GM18502 (cell line): ENCODE data around the gene CYP19A1.

Source experiments
- ATAC-seq: cut with Tn5 transposase; IDR thresholded peaks from one replicate; pipeline ENCODE4 v1.9.1; 2021; ENCODE audit warnings: mild to moderate bottlenecking; ENCODE audit not compliant: unreplicated experiment, poor library complexity

The CYP19A1 gene

DNA sequence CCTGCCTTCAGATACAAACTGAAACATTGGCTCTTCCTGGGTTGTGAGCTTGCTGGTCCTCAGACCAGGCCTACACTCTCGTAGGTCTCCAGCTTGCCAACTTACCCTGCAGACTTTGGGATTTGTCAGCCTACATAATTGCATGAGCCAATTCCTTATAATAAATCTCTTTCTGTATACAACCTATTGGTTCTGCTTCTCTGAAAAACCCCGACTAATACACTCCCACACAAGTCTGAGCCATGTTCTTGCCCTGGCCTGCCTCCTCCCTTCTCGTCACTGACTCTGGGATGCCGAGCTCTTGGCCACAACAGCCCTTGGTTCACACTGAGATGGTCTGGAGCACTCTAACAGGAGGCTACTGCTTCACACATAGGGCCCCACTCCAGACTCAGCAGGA lies 9.5 kb downstream of the CYP19A1 start:
- no peak for ATAC-seq

DNA sequence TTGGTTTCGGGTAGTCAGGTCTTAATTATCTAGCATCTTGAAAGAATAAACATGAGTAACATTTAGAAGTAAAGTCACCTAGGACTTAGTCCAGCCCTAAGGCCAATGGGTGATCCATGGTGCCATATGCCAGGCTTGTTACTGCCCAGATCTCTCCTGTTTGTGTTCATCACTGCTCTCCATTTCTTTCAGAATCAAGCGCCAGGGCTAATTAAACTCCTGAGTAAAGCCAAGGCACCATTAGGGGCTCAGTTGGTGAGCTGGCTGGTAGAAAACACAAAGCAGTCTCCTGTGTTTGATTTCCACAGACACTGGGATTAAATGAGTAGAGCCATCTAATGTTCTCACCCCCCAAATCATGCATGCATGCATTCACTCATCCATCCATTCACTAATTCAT lies 11.3 kb downstream of the CYP19A1 start:
- no peak for ATAC-seq

DNA sequence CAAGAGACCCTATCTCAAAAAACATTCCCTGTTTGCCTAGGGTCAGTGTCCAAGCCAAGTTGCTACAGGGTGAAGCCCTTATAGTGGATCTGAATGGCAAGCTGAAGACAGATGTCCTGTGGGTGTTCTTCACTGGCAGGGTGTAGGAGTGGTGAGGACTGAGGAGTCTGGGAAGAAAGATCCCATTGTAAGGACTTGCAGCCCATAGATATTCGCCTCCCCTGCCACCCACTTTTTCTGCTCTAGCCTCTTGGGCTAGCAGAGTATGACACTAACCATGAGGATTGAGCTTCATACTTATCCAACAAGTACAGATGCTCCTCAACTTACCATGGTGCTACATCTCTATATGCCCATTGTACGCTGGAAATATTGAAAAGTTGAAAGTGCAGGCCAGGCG lies 13.2 kb downstream of the CYP19A1 start:
- ATAC-seq = no peak

DNA sequence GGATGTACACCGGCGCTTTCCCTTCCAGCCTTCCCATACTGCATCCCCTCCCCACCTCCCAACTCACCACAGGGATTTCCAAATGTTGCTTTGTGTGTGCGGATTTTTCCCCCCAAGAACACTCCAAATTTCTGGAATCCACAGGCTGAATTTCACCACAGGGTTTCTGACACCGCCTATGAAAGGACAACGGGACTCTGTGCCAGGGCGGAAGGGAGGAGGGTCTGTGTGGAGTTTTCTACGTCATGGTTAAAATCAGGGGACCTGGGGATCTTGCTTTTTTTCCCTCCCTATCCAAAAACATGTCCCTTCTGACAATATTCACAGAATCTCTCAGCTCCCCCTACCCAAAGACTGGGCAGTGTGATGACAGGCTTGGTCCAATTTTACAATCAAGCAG lies 14.6 kb downstream of the CYP19A1 start:
- no peak for ATAC-seq

DNA sequence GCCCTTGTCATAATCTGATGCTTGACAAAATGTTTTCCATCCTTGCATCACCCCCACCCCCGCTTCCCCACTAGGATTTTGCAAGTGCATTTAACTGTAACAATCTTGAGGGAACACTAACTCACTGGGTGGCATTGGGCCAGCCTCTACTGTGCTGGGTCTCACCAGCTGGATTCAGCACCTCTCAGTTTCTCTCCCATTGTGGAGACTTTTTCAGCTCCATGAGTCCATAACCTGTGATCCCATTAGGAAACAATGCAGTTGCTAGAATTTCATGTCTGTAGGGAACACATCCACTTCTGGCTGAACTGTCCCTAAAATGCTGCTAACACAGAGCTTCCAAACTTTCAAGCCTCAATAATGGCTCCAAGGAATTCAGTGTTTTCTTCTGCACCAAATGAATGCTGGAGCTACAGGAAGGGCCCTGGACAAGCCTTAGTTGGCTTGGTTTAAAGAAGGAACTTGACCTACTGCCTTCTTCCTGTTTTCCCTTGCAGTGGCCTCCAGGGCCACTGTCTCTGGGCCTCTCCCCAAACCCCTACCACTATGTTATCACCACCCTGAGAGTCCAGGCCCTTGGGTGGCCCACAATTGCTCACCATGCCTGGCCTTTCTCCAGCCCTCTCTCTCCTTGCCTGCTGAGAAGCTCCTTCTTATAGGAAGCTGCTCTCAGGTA lies 15.6 kb downstream of the CYP19A1 start:
- ATAC-seq = no peak

DNA sequence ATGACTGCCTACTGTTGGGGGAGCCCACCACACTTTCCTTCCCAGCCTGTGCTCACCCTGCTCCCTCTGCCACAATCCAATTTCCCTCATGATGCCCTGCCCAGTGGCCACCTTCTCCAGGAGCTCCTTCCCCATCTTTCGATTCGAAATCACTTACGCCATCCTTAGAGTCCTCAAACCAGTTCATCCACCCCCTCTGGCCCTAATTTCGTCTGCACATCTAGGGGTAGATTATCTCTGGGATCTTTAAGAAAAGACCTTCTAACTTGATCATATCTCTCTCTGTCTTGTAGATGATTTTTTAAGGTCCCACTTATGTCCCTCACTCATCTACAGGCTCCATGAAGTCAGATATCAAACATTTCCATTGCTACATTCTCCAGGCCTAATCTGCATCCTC lies 17.1 kb downstream of the CYP19A1 start:
- ATAC-seq = no peak

DNA sequence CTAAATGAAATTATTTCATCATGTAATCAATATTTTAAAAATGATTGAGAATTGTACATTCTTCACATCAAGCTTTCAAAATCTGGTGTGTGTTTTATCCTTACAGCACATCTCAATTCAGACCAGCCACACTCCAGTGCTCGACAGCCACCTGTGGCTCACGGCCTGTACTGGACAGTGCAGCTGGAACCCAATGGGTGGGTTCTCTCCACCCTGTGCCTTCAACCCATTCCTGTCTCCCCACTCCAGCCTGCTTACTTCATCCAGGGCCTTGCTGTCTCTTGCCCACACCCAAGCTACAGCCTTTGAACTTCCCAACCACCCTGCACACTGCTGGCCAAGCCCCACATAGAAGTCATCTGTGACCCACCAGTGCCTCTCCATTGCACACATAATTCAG lies 17.6 kb downstream of the CYP19A1 start:
- ATAC-seq = no peak

DNA sequence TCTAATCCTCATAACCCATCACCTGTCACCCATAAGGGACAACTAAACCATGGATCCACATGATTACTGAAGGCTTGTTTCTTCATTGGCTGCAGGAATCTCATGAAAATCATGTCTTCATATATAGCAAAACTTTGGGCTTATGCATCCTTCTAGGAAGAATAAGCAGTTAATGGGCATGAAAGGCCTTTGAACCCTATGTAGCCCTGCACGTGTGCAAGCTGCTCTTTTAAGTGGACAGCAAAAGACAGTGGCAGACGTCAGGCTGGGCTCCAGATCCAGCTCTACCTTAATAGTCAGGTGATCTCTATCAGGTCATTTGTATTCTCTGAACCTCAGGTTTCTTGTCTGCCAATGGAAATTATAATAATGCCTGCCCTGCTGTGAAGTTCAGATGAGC lies 18.9 kb downstream of the CYP19A1 start:
- ATAC-seq = no peak

DNA sequence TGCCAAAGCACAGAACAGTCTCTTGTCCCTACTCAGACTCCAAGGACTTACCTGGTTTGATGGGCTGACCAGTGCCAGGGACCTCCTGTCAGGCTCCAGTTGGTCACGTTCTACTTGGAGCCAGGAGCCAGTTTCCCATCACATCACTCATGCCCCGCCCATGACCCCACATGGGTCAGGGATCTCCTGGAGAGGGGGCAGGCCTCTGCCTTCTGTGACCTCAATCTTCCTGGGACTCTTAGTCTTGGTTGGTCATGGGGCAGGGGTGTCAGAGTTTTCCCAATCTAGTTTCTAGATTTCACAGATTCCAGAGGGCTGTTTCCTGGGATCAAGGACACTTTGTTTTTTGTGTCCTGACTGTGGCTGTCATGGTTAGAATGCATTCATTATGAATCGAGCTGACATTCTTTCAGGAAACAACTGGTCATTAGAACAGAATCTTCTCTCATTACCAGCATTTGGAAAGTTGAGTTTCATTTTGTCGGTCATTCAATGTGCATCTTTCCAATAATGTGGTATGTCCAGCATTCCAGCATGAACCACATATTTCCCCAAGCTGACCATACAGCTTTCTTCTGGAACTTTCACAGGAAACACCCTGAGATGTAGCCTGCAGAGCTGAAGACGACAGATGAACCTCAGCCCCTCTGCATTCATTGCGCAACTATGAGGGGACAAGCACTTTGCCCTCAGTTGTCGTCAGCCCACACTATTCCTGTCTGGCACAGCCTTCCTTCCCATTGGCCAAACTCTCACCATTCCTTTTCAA lies 19.8 kb downstream of the CYP19A1 start:
- no peak for ATAC-seq

DNA sequence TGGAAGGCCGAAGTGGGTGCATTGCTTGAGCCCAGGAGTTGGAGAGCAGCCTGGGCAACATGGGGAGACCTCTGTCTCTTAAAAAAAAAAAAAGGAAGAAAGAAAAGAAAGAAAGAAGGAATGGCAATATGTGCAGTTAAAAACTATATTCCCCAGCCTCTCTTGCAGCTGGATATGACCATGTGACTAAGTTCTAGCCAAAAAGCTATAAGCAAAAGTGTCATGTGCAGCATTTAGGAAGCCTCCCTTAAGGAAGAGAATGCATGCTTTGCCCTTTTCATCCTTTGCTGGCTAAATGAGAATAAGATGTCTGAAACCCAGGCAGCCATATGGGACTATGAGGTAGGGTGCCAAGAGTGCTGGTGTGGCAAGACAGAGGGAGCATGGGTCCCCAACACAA lies 21.8 kb downstream of the CYP19A1 start:
- ATAC-seq = no peak

DNA sequence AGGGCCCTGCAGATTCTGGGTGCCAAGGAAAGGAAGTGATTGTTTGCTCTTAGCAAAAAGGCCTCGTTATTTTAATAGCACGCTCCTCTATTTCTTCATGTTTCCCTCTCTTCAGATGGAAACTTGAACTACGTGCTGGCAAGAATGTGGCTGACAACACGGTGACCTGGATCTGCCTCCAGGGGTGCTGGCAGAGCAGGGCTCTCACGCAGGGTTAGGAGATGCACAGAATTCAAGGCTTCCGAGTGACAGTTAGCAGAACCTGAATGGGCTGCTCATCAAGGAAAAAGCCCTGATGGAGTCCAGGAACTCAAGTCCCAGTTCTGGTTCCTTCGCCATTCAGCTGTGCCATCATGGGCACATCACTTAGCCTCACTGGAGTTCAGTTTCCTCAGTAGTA lies 22.7 kb downstream of the CYP19A1 start:
- ATAC-seq = no peak

DNA sequence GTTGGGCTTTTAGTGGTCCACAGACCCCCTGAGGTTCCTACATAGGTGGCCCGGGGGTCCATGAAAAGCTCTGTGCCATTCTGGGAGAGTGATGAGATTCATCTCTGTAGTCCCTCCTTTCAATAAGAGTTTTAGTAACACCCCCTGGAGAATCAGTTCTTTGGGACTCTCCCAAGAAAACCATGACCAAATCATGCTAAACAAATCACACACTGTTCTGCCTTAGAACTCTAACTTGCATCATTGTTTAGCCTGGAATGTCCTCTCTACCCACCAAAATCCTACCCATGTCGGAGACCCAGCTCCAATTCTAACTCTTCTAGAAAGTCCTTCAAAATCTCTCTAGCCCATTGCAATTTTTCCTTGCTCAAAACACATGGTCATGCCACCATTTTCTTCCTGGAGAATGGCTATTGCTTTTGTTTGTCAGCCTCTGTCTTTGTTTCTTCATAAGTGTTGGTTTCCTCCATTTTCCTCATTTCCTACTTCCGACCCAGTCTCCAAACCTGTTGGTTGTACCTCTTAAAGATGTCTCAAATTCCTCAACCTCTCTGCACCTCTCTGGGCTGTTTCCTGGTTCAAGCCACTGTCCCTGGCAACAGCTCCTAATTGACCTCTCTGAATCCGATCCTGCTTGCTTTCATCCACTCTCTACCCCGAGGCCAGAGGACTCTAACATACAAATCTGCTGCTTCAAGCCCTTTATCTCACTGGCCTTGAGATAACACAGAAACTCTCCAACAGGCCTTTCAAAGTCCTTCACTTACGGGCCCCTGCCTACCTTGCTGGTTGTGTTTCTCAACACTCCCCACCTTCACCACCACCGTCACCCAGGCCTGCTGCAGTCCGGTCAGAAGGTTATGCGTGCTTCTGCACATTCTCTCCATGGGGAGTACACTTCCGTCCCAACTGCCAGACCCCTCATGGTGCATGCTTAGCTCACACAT lies 23.7 kb downstream of the CYP19A1 start:
- no peak for ATAC-seq

DNA sequence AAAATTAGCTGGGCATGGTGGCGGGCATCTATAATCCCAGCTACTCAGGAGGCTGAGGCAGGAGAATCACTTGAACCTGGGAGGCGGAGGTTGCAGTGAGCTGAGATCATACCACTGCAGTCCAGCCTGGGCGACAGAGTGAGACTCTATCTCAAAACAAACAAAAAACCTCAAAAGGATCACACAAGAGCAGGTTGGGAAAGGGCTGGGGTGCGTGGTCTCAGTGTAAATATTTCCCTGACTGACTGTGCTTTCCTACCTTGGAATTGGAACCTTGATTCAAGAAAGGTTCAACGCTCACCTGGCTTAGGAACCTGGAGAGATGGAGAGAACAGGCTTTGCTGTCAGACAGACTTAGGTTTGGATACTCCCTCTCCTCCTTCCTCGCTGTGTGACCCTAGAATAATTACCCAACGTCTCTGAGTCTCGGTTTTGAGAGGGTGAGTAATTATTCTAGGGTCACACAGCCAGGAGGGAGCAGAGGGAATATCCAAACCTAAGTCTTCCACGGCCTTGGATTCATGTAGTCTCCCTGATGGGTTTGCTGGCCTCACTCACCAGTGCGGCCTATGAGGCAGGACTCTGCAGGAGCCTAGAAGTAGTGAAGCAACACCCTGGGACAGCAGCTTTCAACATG lies 24.6 kb downstream of the CYP19A1 start:
- ATAC-seq = no peak

DNA sequence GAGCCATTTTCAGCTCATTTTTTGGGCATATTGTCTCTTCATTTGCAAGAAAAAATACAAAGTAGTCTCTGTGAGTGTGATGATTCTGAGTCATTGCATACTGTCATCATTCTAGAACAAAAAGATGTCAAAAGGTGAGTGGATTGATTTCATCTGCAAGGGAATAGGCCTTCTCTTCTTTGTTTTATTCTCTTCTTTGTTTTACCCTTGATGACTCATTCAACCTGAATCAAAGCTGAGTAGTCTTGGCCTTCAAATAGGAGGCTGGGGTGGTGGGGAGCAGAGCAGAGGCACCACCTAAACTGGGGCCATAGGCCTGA lies 25.4 kb downstream of the CYP19A1 start:
- no peak for ATAC-seq

DNA sequence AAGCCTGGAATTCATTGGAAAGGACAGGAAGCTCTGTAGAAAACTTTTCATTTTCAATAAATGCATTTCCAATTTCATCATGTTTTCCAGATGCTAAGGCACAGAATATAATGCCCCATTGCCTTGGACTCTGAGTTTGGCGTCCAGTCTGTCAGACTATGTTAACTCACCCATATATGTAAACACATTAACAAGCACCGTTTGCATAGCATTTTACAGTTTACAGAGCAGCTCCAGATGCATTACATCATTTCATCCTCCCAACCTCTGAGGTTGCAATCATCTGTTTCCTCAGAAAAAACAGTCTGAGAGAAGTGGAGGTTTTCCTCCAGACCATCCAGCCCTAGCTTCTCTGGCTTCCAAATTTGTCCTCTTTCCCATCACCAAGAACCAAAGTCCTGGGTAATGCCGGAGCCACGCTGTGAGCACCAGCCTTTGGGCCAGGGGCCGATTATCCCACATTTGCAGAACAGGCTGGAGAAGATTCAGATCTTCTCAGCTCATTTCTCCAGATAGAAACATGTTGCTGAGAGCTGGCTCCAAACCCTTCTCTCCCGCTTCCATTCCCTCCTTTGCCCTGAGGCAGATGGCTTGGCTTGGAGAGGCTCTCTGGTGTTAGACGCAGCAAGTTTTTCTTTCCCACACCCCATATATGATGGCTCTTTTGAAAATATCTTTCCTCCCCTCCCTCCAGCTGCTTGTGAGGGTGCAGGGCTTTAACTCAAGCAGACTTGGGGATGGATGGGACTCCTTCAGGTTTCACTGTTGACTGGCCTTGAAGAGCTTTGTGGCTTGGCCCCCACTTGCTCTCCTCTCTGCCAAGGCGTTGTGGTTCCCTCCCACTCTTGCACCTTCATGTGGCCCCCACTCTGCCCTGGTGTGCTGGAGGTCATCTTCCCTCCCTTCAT lies 26.0 kb downstream of the CYP19A1 start:
- no peak for ATAC-seq

DNA sequence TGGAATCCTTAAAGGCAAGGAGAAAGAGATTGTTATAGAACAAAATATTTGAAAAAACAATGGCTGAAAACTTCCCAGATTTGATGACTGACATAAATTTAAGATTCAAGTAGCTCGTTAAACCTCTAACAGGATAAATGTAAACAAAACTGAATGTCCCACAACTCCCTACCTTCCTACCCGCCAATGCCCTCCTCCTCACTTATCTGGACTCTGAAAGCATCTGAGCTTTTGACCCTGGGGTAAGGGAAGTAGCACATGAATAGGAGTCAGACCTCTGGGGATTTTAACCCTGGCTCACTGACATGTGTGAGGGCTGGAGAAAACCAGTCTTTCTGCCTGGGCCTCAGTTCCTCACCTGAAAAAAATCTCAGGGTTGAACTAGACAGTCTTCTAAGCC lies 26.9 kb downstream of the CYP19A1 start:
- ATAC-seq = no peak

DNA sequence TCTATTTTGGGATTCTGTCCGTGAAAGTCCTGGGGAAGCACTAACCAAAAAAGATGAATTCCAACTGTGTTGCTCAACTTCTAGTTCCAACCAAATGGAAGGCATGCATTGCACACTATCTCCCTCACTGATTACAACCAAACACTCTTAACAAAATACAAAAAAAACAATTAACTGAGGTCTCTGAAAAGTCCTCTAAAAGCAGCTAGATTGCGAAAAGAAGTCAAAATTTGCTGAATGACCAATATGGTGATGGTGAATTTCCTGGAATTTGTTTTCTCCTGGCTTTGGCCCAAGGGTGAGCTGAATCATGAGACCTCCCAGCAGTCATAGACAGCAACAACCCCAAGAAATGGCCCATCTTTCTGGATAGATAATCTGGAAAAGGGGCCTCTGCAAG lies 28.3 kb downstream of the CYP19A1 start:
- no peak for ATAC-seq

DNA sequence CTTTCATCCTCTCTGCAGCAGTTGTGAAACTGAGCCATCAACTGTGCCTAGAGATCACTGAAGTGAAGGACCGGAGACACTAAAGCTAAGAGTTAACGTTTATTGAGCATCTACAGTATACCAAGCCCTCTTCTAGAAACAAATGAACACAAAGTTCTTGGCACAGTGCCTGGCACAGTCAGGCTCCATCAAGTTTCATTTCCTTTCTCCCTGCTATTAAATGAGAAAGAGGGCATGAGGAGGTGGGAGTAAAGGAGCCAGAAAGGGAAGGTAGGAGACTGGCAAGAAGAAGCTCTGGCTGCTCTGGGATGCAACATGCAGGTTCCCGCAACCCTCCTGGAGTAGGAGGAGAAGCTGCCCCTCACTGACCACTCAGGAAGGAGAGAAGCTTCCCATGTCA lies 30.6 kb downstream of the CYP19A1 start:
- no peak for ATAC-seq

DNA sequence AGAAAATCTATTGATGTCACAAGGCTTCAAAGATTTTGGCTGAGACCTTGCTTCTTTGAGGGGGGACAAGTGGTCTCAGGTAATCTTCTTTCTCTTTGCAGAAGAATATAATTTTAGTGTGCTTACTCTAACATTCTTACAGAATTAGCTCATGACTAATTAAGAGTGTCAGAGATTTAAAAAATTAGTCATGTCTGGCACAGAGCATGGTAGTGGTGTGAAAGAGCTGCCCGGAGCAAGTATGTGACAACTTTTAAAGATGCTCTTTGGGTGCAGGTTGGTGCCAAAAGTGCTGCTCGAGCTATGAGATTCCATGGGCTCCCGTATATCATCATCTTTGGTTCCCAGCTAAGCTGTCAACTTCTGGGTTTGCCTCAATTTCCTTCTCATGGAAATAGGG lies 31.1 kb downstream of the CYP19A1 start:
- no peak for ATAC-seq

DNA sequence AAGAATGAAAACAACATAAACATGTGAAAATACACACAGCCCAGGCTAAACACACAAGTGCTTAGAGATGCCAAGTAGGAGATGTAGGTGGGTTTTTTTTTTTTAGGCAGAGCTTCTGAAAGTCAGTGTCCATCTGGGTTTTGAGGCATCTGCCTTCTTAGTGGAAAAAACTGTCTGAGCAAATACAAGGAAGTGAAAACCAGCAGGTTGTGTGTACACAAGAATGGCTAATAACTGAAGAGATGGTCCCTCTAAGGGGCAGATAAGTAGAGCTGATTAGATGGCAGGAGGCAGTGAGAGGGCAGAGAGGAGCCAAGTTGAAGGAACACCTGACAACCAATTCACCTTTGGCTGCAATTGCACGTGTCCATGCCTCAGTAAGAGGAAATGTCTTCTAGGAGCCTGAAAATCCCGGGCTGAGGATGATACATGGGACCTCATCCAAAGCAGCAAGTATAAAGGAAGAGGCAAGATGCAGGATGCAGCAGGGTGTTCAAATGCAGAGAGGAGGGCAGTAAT lies 34.9 kb downstream of the CYP19A1 start:
- ATAC-seq = no peak
